D721Med (cell line): ENCODE data around the gene SLC17A5.

Source experiments
- DNase-seq: peaks from one replicate; pipeline ENCODE4 v3.0.0; 2011; ENCODE audit warnings: low spot score; ENCODE audit not compliant: insufficient read length
- FAIRE-seq: peaks from 2 replicates; lab custom pipeline; 2011; peaks lifted over from hg19 to GRCh38; lab: Jason Lieb, UNC
- CTCF ChIP-seq: IDR thresholded peaks from 2 replicates; pipeline ENCODE4 v1.5.1; 2012; ENCODE audit warnings: mild to moderate bottlenecking, control low read depth; ENCODE audit not compliant: insufficient read depth; ENCODE audit errors: missing control alignments

The SLC17A5 gene

GRCh38 chr6:73548458-73549446, 105.0 kb downstream of the SLC17A5 start:
- TF ChIP-seq CTCF = no peak
- DNase-seq (no peak), FAIRE-seq (no peak)

- TF ChIP-seq CTCF = no peak
- DNase-seq (no peak), FAIRE-seq (no peak)
These were observed 106.8 kb downstream of the SLC17A5 start for GRCh38 chr6:73547036-73547435.
